Endometrial microvascular endothelial cells (primary cell): ENCODE measurements around the gene PRKCZ. TPM values are rescaled to one million over a fixed set of nuclear protein-coding genes. Genes with fewer than 3 reads are reported as not detected.

Experiments used
- in situ Hi-C: cut with HindIII; loops from 2 replicates; pipeline ENCODE4 v1.10.0; 2017; ENCODE audit warnings: low sequenced_read_pairs, low pct_unique_long_range_greater_than_20kb; ENCODE audit errors: inconsistent ontology term
- total RNA-seq: library from RNA; depleted of rRNA; stranded (reverse); fragments of >200 nt; gene quantifications from one replicate; pipeline ENCODE4 v1.2.3, GENCODE V29; 2015; ENCODE audit errors: inconsistent ontology term

Gene PRKCZ
- total RNA-seq, 1 donor from 2014 or later, result 3.6 TPM

DNA sequence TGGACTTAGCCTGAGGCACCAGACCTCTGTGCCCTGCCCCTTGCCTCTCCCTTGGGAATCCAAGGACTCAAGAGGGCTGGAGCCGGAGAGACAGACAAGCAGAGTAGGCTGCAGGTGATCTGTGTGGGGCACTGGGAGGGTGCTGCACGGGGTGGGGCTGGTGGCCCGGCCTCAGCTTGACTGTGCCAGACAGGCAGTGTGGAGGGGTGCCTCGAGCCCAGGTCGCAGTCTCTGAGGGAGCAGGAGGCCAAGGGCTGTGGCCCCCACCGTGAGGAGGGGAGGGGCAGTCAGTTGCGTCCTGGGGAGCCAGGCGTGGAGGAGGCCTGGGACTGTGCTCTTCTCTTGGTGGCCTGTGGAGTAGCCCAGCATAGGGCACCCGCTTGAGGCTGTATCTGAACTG lies 27.0 kb upstream of the PRKCZ start:
- in situ Hi-C loops, result no loop called here

DNA sequence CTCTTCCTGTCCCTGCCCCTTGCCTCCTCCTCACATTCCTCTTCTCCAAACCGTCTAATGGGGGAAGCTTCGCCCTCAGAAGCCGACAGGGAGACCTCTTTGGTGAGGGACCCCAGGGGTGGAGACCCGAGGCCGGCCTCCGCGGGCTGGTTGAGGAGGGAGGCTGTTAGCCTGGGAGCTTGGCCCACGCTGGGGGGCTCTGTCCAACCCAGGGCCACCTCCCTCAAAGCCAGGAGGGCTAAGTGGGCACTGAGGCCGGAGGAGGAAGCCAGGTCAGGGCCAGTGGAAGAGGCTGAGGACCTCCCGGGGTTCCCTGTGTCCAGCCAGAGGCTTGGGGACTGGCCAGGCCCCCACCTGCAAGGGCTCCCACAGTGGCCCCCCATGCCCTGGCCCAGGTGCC lies 25.8 kb upstream of the PRKCZ start:
- in situ Hi-C loops, result no loop called here

DNA sequence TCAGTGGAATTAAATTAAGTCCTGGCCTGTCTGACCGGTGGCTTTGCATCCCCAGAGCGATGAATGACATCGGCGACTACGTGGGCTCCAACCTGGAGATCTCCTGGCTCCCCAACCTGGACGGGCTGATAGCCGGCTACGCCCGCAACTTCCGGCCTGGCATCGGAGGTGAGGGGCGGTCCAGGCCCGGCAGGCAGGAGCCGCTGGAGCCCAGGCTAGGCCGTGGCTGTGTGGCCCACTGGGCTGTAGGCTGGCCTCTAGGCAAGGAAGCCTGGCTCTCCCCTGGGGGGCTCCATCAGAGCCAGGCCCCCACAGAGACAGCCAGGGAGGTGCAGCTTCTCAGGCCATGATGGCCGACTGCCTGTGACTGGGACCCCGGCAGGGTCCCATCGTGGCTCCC lies 25.3 kb upstream of the PRKCZ start:
- in situ Hi-C loops, result no loop called here

DNA sequence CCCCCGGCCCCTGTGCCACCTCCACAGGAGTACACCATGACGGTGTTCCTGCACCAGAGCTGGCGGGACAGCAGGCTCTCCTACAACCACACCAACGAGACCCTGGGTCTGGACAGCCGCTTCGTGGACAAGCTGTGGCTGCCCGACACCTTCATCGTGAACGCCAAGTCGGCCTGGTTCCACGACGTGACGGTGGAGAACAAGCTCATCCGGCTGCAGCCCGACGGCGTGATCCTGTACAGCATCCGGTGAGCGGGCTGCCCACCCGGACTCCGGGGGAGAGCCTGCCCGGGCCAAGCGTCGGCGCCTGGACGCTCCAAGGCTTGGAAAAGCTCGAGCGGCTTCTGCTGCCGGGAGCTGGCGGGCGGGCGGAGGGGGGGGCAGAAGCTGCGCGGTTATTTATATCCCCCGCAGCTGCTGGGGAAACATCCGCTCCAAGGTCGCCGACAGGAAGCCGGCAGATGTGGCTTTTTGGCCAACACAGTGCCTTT lies 24.7 kb upstream of the PRKCZ start:
- in situ Hi-C loops, result no loop called here

DNA sequence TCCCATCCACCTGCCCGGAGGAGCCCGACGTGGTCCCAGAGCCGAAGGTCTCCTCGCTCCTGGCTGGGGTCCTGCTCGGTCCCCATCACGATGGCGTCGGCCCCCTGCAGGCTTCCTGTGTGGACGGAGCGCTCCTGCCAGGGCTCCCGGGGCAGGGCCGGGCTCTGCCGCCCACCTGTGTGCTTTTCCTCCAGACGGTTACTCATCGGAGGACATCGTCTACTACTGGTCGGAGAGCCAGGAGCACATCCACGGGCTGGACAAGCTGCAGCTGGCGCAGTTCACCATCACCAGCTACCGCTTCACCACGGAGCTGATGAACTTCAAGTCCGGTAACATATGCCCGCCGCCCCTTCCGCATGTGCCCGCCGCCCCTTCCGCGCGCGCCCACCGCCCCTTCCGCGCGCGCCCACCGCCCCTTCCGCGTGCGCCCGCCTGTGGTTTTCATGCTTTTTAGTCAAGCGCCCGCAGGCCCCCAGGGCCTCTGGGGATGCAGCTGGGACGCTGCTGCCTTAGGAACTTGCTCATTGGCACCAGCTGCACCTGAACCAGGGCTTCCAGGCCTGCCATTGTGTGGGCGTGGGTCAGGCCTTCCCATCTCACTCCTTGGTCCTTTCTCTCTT lies 22.1 kb upstream of the PRKCZ start:
- in situ Hi-C loops, result no loop called here

DNA sequence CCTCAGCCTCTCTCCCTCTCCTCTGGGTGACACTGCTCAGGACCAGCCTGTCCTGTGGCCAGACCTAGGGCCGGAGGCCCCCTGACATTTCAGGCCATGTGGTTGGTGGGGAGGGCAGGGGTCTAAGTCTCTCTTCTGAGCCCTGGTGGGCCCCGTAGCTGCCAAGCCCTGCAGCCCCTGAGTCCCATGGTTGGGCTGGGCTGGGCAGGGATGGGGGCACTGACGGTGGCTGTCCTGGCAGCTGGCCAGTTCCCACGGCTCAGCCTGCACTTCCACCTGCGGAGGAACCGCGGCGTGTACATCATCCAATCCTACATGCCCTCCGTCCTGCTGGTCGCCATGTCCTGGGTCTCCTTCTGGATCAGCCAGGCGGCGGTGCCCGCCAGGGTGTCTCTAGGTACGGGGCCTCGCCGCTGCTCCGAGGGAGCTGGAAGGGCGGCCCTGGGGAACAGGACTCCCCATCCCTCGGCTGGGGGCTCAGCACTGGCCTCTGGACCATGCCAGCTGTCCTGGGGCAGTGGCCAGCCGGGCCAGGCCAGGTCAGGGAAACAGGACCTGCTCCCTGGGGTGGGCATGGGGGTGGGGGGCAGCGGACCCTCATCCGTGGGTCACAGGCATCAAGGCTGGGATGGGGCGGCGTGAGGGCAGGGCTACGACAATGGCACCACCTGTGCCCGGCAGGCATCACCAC lies 21.2 kb upstream of the PRKCZ start:
- in situ Hi-C loops, result no loop called here

DNA sequence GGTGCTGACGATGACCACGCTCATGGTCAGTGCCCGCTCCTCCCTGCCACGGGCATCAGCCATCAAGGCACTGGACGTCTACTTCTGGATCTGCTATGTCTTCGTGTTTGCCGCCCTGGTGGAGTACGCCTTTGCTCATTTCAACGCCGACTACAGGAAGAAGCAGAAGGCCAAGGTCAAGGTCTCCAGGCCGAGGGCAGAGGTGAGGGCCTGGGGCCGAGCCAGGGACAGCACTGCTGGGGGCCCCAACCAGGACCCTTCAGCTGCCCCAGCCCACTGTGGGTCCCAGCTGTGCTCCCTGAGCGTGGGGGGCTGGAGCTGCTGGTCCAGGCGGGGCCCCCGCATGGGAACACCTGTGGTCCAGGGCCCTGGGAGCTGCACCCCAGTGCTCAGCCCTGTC lies 20.6 kb upstream of the PRKCZ start:
- in situ Hi-C loops, result no loop called here

DNA sequence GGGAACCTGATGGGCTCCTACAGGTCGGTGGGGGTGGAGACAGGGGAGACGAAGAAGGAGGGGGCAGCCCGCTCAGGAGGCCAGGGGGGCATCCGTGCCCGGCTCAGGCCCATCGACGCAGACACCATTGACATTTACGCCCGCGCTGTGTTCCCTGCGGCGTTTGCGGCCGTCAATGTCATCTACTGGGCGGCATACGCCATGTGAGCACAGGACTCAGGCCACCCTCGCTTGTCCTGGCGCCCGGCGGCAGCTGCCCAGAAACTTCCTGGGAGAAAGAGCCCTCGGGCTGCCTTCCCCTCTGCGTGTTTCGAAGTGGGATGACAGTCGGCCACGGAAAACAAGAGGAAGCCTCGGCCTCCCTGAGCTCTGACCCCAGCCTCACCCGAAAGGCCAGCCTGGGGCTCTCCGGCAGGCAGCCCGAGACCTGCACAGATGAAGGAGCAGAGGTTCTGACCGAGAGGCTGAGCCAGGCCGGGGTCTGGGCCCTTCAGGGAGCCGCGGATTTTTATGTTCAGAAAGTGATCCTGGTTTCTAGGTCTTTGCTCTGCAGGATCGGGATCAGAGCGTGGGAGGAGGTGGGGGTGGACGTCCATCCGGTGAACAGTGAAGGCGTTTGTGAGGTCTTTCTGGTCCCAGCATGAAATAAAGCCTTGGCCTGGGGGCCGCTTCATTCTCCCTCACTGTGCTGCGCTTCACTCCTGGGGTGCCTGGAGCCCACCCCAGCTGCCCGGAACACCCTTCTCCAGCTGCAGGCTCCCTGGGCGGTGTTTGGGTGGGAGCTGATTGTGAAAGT lies 19.9 kb upstream of the PRKCZ start:
- in situ Hi-C loops, result no loop called here

DNA sequence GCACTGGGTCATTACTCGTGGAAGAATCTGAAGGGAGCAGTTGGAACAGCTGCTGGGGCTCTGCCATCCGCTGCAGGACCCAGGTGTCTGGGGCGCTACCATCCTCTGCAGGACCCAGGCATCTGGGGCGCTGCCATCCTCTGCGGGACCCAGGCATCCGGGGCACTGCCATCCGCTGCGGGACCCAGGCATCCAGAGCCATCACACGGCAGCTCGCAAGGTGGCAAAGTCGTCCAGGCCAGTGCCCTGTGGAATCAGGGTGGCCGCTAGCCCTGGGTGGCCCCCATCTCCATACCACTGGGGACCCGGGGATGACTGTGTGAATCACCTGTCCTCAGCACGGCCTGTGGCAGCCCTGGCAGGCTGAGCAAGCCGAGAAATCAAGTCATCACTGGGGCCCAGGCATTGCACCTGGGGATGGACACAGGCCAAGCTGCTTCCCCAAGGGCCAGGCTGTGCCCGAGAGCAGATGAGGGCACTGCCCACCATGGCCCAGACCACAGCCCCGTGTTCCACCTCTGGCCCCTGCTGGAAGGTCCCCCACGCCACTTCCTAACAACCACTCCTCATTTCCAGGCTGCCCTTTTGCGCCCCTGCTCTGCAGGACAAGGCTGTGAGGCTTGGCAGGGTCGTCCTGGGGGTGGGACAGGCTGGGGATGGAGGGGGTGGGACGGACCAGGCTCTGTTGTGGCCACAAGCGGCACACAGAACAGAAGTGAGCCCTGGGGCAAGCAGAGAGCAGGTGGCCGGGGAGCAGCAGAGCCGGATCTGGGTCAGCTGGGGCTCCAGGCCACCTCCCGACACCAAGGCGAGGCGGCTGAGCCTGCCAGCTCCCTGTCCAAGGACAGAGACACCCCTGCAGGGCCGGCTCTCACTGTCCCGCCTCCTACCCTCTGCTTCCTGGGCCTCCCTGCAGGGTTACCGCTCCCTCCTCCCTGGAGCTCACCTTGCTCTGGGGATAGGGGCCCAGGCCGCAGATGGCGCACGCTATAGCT lies 18.4 kb upstream of the PRKCZ start:
- in situ Hi-C loops, result no loop called here

DNA sequence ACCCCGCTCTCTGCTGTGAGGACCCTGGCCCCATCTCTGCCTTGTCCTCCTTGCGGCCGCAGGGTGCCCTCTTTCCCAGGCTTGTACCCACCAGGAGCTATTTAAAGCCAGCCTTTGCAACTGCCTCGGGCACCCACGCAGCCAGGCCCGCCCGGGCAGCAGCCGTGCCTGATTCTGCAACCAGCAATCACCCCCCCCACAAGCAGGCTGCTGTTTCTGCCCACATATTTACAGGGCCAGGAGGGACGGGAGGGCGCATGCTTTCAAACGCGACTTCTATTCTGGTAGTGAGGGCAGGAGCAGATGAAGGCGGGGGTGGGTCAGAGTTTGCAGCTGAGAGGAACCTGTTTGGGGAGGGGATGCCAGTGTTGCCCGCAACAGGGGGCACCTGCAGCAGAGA lies 17.5 kb upstream of the PRKCZ start:
- in situ Hi-C loops, result no loop called here

DNA sequence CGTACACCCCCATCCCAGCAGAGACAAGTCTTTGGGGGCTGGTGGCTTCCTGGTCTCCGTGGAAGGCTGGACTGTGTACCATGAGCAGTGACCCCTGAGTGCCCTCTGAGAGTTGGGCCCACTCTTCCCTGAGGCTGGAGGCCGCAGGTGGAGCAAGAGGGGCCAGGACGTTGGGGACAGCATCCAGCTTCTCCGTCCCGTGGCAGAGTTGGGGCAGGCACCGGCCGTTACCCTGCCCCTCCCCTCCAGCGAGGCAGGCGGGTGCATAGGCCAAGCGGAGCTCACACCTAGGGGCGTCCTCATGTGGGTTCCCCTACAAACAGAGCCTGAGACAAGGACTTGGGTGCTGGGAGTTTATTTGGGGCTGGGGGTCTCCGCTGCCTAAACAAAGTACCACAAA lies 17.0 kb upstream of the PRKCZ start:
- in situ Hi-C loops, result no loop called here

DNA sequence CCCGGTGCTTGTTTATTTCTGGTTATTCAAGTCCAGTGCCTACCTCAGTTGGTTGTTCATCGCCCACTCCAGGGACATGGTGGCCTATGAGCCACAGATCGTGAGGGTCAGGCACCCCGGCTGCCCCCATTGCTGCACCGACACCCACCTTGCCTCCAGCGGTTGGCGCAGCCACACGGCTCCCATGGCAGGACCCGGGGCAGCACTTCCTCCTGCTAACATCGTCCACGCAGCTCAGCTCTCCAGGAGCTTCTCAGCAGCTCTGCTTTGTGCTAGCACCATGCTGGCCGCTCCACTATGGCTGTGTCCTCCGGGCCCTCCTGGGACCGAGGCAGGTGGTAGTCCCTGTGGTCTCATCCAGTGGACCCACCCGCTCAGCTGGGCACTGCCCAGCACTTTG lies 13.9 kb upstream of the PRKCZ start:
- in situ Hi-C loops, result no loop called here

DNA sequence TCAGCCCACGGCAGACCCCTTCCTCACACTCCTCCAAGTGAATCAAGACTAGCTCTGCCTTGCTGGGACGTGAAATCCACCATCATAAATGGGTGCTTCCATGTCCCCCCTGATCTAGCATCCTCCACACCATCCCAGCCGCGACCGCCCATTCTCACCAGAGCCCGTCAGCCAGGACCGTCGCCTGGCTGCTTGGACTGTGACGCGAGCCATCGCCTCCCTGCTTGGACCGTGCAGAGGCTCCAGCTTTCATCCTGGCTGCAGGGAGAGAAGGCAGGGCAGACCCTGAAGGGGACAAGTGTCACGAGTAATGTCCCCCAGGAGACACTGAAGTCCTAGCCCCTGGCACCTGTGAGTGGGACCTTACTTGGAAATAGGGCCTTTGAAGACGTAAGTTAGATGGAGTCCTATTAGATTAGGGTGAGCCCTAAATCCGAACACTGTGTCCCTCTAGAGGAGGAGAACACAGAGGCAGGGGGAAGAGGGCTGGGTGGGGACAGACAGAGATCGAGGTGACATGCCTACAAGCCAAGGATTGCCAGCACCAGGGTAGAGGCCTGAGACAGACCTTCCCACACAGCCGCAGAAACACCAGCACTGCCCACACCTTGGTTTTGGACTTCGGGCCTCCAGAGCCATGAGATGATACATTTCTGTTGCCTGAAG lies 12.8 kb upstream of the PRKCZ start:
- in situ Hi-C loops, result no loop called here

DNA sequence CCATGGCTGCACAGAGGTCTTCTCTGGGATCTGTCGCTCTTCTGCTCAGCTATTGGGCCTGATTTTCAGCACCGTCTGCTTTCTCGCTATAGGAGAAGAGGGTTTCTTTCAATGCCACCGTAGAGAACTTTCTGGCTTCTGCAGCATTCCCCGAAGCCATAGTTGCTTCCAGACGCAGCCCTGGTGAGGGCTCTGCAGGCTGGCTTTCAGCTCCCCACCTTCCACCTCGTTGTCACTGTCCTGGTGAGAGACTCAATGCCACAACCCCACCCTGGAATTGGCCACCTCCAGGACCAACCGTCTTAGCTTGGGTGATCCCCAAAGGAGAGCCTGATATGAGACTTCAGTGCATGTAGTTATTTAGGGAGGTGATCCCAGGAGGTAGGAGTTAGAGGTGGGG lies 12.0 kb upstream of the PRKCZ start:
- in situ Hi-C loops, result no loop called here

DNA sequence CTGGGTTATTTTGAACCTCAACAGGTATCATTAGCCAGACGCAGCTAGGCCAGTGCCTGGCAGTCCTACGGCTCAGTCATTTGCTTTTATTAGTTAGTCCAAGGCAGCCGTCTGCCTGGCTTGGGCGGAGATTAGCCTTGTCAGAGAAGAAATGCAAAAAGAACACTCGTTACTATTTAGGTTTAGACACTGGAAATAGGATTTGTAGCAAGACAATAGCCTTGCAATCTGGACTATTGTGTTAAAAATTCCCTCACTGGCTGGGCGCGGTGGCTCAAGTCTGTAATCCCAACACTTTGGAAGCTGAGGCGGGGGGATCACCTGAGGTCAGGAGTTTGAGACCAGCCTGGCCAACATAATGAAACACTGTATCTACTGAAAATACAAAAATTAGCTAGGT lies 11.0 kb upstream of the PRKCZ start:
- in situ Hi-C loops, result no loop called here

DNA sequence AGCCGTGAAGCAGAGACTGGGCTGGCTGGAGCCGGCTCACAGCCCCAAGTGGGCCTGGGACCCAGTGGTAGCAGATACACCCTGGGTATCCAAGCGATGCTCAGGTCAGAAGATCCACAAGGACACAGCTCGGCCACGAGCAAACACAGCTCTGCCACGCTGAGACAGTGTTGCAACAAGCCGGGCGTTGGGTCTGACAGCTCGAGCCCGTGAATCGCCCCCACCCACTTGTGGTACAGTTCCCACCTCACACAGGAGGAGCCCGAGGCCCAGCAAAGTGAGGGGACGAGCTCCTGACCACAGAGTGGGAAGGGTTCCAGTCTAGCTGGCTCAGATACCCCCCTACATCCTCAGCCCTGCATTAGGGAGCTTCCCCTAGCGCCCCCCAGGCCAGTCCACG lies 8.9 kb upstream of the PRKCZ start:
- in situ Hi-C loops, result no loop called here

DNA sequence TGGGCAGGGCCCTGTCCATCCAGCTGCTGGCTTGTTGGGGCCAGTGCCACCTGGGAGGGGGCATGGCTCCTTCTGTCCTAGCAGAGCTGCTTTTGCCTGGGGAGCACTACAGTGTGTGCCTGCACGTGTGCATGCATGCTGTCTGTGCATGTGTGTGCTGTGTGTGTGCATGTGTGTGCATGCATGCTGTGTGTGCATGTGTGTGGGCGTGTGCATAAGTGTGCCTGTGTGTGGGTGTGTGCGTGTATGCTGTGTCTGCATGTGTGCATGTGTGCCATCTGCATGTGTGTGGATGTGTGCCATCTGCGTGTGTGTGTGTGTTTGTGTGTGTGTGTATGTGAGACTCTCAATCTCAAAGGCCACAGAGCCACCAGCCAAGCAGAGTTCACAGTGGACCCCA lies 8.3 kb upstream of the PRKCZ start:
- in situ Hi-C loops, result no loop called here
